ENCODE measurements around the gene YWHAE.

GRCh38 chr17:1351971-1352370 lies 48.1 kb downstream of the YWHAE start:
- TF ChIP-seq YY1 (IDR thresholded peaks at IDR 0.05; ENCODE audit: low read depth, low read length) (no peak), REST (IDR thresholded peaks at IDR 0.05; ENCODE audit: low read depth, low read length) (no peak), CTCF (IDR thresholded peaks at IDR 0.05 in 2 of 3, conservative IDR thresholded peaks at IDR 0.05 in 1 of 3; ENCODE audit: control insufficient read depth in 2 of 3, extremely low read depth in 1 of 3, insufficient read depth in 1 of 3, low read depth in 3 of 3, low read length in 3 of 3) (no peak), E2F4 (IDR thresholded peaks at IDR 0.05; ENCODE audit: low read depth, low read length) (no peak), EZH2 (IDR thresholded peaks at IDR 0.05; ENCODE audit: borderline replicate concordance, control insufficient read depth, low read depth, low read length) (no peak), POLR2A (IDR thresholded peaks at IDR 0.05; ENCODE audit: low read depth, low read length) (no peak), MAX (IDR thresholded peaks at IDR 0.05; ENCODE audit: low read depth, low read length) (no peak), JUND (IDR thresholded peaks at IDR 0.05; ENCODE audit: low read depth, low read length) (no peak), NBN (IDR thresholded peaks at IDR 0.05) (no peak)

All from GM12878 (cell line).